Hepatocyte (in vitro differentiated cells): Measurements from ENCODE around the gene TDRKH. TPM values are rescaled to one million over a fixed set of nuclear protein-coding genes. Genes with fewer than 3 reads are reported as not detected.
"Not testable (repeated sequence)": the region's sequence is repeated elsewhere in the genome, so short reads cannot be mapped to it uniquely, and the experiment has no call there.

Source experiments
- DNase-seq: peaks from one replicate; pipeline ENCODE4 v3.0.0-alpha.2; 2016; ENCODE audit warnings: low spot score
- H2AFZ ChIP-seq: fragments of 200-600 bp; sonication (generic); 2 replicates; pipeline ENCODE4 v1.6.0; 2016; ENCODE audit warnings: antibody characterized with exemption, mild to moderate bottlenecking
- H3K27ac ChIP-seq: fragments of 200-600 bp; sonication (generic); 2 replicates; pipeline ENCODE4 v1.5.1; 2016; ENCODE audit warnings: mild to moderate bottlenecking
- H3K27me3 ChIP-seq: fragments of 200-600 bp; sonication (generic); 2 replicates; pipeline ENCODE4 v1.6.1; 2016
- H3K36me3 ChIP-seq: fragments of 200-600 bp; sonication (generic); replicated peaks from 2 replicates; pipeline ENCODE4 v1.5.1; 2016; ENCODE audit warnings: low read depth; ENCODE audit not compliant: insufficient read depth
- H3K4me1 ChIP-seq: fragments of 200-600 bp; sonication (generic); 2 replicates; pipeline ENCODE4 v1.5.1; 2016; ENCODE audit warnings: mild to moderate bottlenecking, moderate library complexity; ENCODE audit not compliant: insufficient read depth
- H3K4me2 ChIP-seq: fragments of 200-600 bp; sonication (generic); 2 replicates; pipeline ENCODE4 v1.6.0; 2016
- H3K4me3 ChIP-seq: fragments of 200-600 bp; sonication (generic); 2 replicates; pipeline ENCODE4 v1.5.1; 2016; ENCODE audit warnings: mild to moderate bottlenecking
- H3K79me2 ChIP-seq: fragments of 200-600 bp; sonication (generic); 2 replicates; pipeline ENCODE4 v1.6.0; 2017; ENCODE audit warnings: mild to moderate bottlenecking
- H3K9me2 ChIP-seq: fragments of 200-600 bp; sonication (generic); replicated peaks from 2 replicates; pipeline ENCODE4 v1.6.0; 2017; ENCODE audit warnings: mild to moderate bottlenecking; ENCODE audit not compliant: insufficient read depth
- H3K9me3 ChIP-seq: fragments of 200-600 bp; sonication (generic); 2 replicates; pipeline ENCODE4 v1.5.1; 2016; ENCODE audit warnings: low read depth, mild to moderate bottlenecking
- H4K20me1 ChIP-seq: fragments of 200-600 bp; sonication (generic); 2 replicates; pipeline ENCODE4 v1.6.0; 2016; ENCODE audit warnings: mild to moderate bottlenecking; ENCODE audit not compliant: insufficient read depth, poor library complexity, severe bottlenecking
- CTCF ChIP-seq: fragments of 200-600 bp; sonication (generic); IDR thresholded peaks from 2 replicates; pipeline ENCODE4 v1.5.1; 2016; ENCODE audit warnings: antibody characterized with exemption, mild to moderate bottlenecking; ENCODE audit not compliant: poor library complexity
- EZH2 ChIP-seq: fragments of 200-600 bp; sonication (generic); IDR thresholded peaks from 2 replicates; pipeline ENCODE4 v1.6.1; 2016; ENCODE audit warnings: antibody characterized with exemption, mild to moderate bottlenecking, borderline replicate concordance
- EZH2phosphoT487 ChIP-seq: fragments of 200-600 bp; sonication (generic); IDR thresholded peaks from one replicate; pipeline ENCODE4 v1.6.1; 2018; ENCODE audit warnings: antibody characterized with exemption, mild to moderate bottlenecking, low read depth, moderate library complexity; ENCODE audit not compliant: unreplicated experiment, severe bottlenecking
- WGBS: methylation state at CpG from one replicate; pipeline ENCODE4 v1.1.6; 2016; ENCODE audit warnings: low lambda C conversion rate; ENCODE audit errors: missing lambda C conversion rate; 5-methylcytosine and 5-hydroxymethylcytosine counted together
- polyA plus RNA-seq: library from polyadenylated mRNA; unstranded; fragments of >200 nt; fragmentation: Nextera tagmentation; extraction: Ambion mirVana; gene quantifications from 2 replicates; pipeline ENCODE4 v1.2.1, GENCODE V29; 2016
- total RNA-seq: library from RNA; depleted of rRNA; stranded (reverse); fragments of >200 nt; gene quantifications from 2 replicates; pipeline ENCODE4 v1.2.3, GENCODE V29; 2014

TDRKH gene
- total and polyA plus RNA-seq, 2 experiments from 2014 or later: 1.8 to 3.4 TPM

- no peak for DNase-seq
- no peaks in the 10 kb centered on the region for H3K27me3 ChIP-seq
- no peaks in the 10 kb centered on the region for H3K9me3 ChIP-seq
- no peak overlapping the region for H3K4me3 ChIP-seq
- no peaks in the 10 kb centered on the region for H3K36me3 ChIP-seq
- no peak overlapping the region for H3K27ac ChIP-seq
- no peak overlapping the region for H3K4me2 ChIP-seq
- H4K20me1 ChIP-seq: no peaks in the 10 kb centered on the region
- H3K79me2 ChIP-seq: no peaks in the 10 kb centered on the region
- TF ChIP-seq CTCF (no peak), EZH2 (no peak), EZH2phosphoT487 (no peak)
- H3K9me2 ChIP-seq: no peaks in the 10 kb centered on the region
- H2AFZ ChIP-seq: no peak overlapping the region
- 55% methylated on average over 3 of the region's 3 CpGs for WGBS
- H3K4me1 ChIP-seq: no peaks in the 10 kb centered on the region
Observed at GRCh38 chr1:151774256-151774922, 15.9 kb downstream of the TDRKH start.

- H3K27ac ChIP-seq: no peak overlapping the region
- no peak for TF ChIP-seq EZH2
- H3K27me3 ChIP-seq: no peaks in the 10 kb centered on the region
- no peaks in the 10 kb centered on the region for H4K20me1 ChIP-seq
- 78% methylated on average over 5 of the region's 5 CpGs for WGBS
- H2AFZ ChIP-seq: no peak overlapping the region
- H3K36me3 ChIP-seq: no peaks in the 10 kb centered on the region
- H3K4me2 ChIP-seq: no peak overlapping the region
- H3K9me2 ChIP-seq: no peaks in the 10 kb centered on the region
- no peaks in the 10 kb centered on the region for H3K79me2 ChIP-seq
- no peaks in the 10 kb centered on the region for H3K4me1 ChIP-seq
- H3K4me3 ChIP-seq: no peak overlapping the region
- DNase-seq: no peak
- H3K9me3 ChIP-seq: no peaks in the 10 kb centered on the region
Observed at GRCh38 chr1:151773702-151774101, 16.6 kb downstream of the TDRKH start.

DNA sequence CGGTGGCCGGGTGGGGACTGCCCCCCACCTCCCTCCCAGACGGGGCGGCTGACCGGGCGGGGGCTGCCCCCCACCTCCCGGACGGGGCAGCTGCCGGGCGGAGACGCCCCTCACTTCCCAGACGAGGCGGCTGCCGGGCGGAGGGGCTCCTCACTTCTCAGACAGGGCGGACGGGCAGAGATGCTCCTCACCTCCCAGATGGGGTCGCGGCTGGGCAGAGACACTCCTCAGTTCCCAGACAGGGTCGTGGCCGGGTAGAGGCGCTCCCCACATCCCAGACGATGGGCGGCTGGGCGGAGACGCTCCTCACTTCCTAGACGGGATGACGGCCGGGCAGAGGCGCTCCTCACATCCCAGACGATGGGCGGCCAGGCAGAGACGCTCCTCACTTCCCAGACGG lies 21.0 kb downstream of the TDRKH start:
- H3K4me1 ChIP-seq, DNase-seq, H3K9me3 ChIP-seq, H3K4me2 ChIP-seq, H2AFZ ChIP-seq, H3K4me3 ChIP-seq, H3K27me3 ChIP-seq, H3K79me2 ChIP-seq, H3K36me3 ChIP-seq, H3K9me2 ChIP-seq, H4K20me1 ChIP-seq, H3K27ac ChIP-seq: not testable (repeated sequence)
- WGBS: 99% methylated on average over 12 of the region's 34 CpGs

- H3K4me2 ChIP-seq, H3K9me3 ChIP-seq, H3K4me3 ChIP-seq, H3K9me2 ChIP-seq, H3K27me3 ChIP-seq, H2AFZ ChIP-seq, H3K36me3 ChIP-seq, H4K20me1 ChIP-seq, H3K4me1 ChIP-seq, H3K79me2 ChIP-seq: not testable (repeated sequence)
- DNase-seq: peak; percentile 18
- 31% methylated on average over 2 of the region's 7 CpGs for WGBS
- peak overlapping the region; percentile 48 for H3K27ac ChIP-seq
Observed at GRCh38 chr1:151768351-151769066, 21.8 kb downstream of the TDRKH start.

- Histone ChIP-seq H3K9me2 (no peaks in the 10 kb centered on the region), H3K4me3 (peak overlapping the region; percentile 94), H2AFZ (peak overlapping the region; percentile 95), H3K9me3 (no peaks in the 10 kb centered on the region), H3K36me3 (no peaks in the 10 kb centered on the region), H3K4me1 (peaks cover 5% of the 10 kb centered on the region), H3K27me3 (no peaks in the 10 kb centered on the region), H3K4me2 (peak overlapping the region; percentile 94), H3K27ac (peak overlapping the region; percentile 94), H4K20me1 (no peaks in the 10 kb centered on the region), H3K79me2 (peaks cover 14% of the 10 kb centered on the region)
- DNase-seq: no peak
- WGBS: 80% methylated on average over 10 of the region's 10 CpGs
- no peak for TF ChIP-seq EZH2
- TF ChIP-seq EZH2phosphoT487: no peak
- TF ChIP-seq CTCF: no peak
Observed at GRCh38 chr1:151763990-151764389, 26.3 kb downstream of the TDRKH start.
